Amniotic stem cell (primary cell): ENCODE data around the gene ADGRG6.

ENCODE experiments used
- DNase-seq: peaks from one replicate; lab custom pipeline; 2025; lab: John Stamatoyannopoulos, UW

The ADGRG6 gene

GRCh38 chr6:142291512-142291911 lies 10.3 kb upstream of the ADGRG6 start:
- no peak for DNase-seq

GRCh38 chr6:142292166-142292924 lies 9.5 kb upstream of the ADGRG6 start:
- DNase-seq, result no peak

DNA sequence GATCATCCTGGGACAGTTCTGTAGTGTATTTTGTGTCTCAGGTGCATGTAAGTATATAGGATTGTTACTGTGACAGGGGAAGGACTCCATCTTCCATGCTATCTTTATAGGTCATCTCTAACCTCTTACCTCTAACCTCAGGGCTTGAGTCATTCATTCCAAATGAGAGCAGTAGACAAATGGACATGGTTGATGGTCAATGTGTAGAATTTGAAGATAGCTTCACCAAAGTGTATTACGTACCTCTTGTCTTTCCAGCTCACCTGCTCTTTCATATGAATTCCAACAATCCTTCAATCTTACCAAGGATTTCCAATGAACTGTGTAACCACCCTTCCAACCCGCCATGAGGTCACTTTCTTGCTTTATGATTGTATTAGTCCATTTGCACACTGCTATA lies 8.7 kb upstream of the ADGRG6 start:
- DNase-seq, result no peak

GRCh38 chr6:142294679-142295078 lies 7.1 kb upstream of the ADGRG6 start:
- no peak for DNase-seq

DNA sequence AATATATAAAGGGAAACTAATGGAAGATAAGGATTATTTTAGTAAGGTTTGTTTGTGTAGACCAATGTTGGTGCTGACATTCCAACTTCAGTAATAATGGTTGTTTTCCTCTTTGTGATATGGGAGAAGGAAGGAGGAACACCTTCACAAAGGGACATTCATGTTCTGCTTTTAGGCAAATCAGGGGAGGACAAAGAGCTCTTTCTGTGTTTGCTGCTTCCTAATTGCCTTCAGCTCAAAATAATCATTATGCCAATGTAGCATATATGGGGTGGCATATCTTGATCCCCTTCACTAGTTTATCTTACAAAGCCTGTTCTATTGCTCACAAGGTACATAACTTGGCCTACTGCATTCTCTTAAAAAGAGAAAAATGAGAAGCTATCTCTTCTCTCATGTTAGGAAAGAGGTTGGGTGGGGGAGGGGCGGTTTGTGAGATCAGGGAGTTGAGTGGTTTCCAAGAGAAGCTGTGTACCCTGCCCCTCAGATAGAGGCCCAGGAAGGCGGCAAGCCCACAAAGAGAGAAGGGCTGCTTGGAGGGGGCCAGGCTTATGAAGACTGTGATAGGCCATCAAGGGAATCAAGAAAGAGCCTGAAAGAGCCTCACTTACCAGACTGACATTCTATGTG lies 4.7 kb upstream of the ADGRG6 start:
- no peak for DNase-seq

DNA sequence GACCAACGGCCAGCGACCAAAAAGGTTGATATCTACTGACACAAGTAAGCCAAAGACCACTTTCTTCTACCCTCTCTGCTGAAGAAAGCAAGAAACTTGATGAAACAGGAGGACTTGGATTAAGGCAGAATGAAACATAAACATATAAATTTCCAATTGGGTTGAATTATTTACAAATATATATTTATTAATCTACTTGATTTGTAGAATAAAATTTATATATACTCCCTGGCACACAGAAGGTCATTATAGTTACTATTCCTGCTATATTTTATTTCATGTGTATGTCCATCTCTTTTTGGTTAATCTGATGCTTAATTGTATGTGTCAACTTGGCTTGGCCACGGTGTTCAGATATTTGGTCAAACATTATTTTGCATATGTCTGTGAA lies 4.2 kb upstream of the ADGRG6 start:
- DNase-seq, result no peak

DNA sequence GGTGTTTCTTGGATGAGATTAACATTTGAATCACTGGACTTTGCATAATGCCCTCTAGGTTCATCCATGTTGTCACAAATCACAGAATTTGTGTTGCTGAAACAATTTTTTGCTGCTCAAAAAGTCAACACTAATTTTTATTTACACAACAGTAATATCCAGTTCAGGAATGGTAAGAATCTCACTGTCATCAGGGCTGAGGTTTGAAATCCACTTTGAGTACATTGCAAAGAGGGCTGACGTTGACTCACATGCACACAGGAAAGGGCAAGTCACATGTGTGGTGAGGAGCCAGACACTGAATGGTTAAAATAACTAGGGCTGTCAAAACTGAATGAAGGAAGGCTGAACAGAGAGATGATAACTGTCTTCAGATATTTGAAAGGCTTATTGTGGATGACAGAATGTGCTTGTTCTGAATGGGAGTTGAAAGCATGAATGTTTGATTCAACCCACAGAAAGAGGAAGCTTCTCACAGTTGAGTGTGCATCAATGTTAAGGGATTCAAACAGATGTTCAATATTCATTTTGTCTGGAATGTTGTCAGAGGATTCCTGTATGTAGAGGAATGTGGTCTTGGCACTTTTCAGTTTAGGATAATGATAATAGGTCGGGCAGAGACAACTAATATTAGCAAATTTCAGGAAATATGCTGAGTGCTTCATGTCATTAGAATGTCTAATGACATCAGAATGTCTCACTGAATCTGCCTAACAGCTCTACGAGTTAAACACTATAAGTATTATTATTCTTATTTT lies 3.6 kb upstream of the ADGRG6 start:
- DNase-seq, result no peak

DNA sequence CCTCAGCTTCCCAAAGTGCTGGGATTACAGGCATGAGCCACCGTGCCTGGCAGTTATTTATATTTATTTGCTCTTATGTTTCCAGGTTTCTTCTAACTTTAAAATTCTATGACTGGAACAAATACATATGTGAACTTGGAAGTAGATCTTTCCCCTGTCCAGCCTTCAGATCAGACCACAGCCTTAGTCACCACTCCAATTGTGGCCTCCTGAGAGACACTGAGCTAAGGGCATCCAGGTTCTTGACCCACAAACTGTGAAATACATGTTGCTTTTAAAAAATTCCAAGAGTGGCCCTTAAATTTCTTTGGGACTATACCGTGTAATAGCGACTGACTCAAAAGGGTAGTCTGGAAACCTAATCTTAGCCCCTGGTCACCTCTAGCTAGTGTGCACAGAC lies 1.5 kb upstream of the ADGRG6 start:
- no peak for DNase-seq

- no peak for DNase-seq
Measured at GRCh38 chr6:142300758-142301650, 803 bp upstream of the ADGRG6 start.

DNA sequence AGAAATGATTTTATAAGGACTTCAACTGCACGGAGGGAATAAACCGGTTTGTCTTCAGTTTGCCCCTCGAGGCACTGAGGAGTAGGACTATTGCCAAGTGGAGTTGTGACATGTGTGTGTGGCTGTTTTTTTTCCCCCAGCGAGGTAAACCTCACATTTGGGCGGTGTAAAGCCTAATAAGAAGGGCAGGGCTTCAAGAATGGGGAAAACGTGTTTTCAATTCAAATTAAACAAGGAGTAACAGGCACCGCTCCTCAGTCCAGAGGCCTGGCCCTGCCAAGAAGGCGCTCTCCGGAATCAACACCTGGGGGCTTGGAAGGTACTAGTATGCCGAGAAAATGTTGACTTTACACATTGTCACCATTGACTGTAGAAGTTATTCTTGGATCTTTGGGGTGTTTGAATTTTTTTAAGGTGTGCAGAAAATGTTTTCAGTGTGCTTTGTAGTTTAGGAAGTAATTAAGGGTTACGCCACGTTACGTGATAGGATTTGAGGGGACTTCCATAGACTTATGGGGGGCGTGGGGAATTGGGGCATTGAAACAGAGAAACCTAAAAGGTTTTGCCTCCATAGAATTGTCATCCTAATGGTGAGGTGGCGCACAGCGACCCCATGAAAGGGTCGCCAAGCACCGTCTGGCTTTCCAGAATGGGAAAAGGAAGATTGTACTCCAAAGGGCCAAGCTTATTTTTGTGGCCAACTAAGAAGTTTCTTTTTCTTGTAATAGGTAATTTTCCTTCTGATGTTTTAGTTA lies 791 bp downstream of the ADGRG6 start:
- DNase-seq, result no peak

GRCh38 chr6:142303176-142303533 lies 1.3 kb downstream of the ADGRG6 start:
- no peak for DNase-seq

- DNase-seq, result no peak
Measured at GRCh38 chr6:142304241-142304640, 2.4 kb downstream of the ADGRG6 start.

- no peak for DNase-seq
Measured at GRCh38 chr6:142306736-142307135, 4.9 kb downstream of the ADGRG6 start.

DNA sequence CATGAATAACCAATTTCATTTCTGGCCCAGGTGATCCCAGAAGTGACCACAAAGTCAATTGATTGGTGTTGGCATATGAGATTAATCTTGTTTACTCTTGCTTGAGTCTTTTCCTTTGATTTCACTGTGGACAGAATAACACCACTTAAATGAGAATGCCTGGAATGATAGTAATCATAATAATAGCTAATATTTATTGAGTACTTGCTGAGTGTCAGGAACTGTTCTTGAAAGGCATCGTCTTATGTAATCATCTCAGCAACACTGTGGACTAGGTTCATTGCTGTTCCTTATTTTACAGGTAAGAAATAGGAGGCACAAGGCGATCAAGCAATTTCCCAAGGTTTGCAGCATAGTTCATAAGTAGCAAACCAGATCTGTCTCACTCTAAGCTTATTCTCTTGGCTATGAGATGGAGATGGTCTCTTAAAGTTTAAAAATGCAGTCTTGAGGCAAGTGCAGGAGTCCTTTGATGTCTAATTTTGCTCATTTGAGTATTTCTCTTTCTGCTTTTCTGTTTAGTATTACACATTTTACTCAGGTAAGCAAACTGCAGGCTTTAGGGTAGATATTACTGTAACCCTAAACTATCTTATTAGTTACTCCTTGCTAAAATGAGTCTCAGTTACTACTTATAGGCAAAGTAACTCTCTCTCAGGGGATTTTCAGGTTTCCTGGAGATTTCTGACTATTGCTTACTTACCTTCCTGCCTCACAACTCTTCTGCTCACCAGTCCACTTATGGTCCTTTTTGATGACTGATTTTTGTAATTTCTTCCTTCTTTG lies 6.3 kb downstream of the ADGRG6 start:
- no peak for DNase-seq

DNA sequence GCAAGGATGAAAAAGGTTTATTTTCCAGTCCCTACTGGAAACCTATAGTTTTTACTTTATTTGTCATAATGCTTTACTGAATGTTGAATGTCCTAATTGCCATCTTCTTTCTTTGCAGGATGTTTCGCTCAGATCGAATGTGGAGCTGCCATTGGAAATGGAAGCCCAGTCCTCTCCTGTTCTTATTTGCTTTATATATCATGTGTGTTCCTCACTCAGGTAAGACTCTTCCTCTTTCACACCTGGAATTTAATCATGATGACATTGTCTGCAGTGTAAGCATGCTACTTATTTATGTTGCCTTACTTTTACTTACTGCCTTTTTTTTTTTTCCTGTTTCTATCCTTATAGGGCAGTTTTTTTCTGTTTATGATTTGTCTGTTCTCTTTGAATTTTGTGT lies 7.6 kb downstream of the ADGRG6 start:
- no peak for DNase-seq

GRCh38 chr6:142313284-142313683 lies 11.5 kb downstream of the ADGRG6 start:
- DNase-seq, result no peak

DNA sequence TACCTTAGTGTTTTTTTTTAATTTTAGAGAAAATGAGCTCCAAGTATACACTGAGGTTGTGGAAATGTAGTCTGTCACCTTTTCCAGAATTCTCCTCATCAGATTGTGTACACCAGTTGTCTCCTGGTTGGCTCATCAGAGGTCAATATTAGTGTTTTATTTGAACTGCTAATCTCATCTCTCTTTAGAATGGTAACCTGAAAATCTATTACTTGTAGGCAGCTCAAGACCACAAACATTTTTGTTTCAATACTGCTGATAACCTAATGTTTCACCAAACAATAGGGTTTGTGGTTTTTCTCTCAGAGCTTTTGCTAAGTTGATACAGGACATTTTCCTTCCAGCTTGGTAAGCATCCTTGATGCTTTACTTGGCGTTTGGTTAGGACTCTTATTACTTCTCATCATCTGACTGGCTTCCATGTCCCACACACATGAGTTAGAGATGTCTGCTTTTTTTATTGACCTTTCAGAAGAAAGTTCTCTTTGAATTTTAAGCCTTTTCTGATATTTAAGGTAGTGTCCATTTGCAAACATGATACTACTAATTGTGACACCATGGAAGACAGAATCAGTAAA lies 15.1 kb downstream of the ADGRG6 start:
- no peak for DNase-seq

DNA sequence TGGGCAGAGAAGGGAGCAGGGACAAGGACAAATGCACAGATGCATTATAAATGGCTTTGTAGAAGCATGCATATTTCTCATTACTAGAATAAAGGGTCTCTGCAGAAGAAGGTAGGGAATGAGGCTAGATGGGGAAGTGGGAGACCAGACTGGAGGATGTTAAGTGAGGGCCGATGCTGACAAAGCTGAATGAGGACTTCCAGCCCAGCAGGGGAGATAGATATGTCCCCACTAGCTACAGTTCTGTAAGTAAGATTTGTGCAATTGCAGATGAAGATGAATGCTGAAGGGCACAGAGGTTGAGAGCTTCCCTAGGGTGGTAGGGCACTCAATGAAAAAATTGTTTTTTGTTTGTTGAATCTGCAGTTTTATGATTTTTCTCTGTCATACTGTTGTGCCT lies 16.9 kb downstream of the ADGRG6 start:
- DNase-seq, result no peak

DNA sequence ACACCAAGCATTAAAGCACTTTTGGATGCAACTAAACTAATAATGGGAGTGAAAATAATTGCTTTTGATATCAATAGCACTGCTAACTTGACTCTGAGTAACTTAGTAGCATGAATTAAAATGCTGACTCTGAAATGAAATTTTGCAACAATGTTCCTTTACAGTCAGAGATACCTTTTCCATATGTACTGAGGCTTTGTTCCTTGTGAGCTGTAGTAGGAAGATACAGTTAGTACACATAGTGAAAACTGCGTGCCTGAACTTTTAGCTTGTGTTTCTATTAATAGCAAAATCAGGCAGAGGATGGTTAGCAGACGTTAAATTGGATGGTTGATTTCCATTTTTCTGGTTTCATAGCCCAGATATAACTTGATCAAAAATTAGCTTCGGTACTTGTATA lies 18.6 kb downstream of the ADGRG6 start:
- no peak for DNase-seq

GRCh38 chr6:142321451-142321850 lies 19.6 kb downstream of the ADGRG6 start:
- DNase-seq, result no peak
